Parathyroid adenoma (tissue), 2 donors: ENCODE measurements around the gene FXYD1.

Source experiments
- H2AFZ ChIP-seq: fragments of 300-600 bp; sonication (generic); one replicate; pipeline ENCODE4 v1.7.0; 2017; ENCODE audit warnings: antibody characterized with exemption, mild to moderate bottlenecking
- H3K27ac ChIP-seq: fragments of 300-600 bp; sonication (generic); one replicate; pipeline ENCODE4 v1.7.0; 2017
- H3K27me3 ChIP-seq: fragments of 300-600 bp; sonication (generic); one replicate; pipeline ENCODE4 v1.7.0; 2017; ENCODE audit warnings: low read length; ENCODE audit not compliant: control insufficient read depth, insufficient read depth
- H3K36me3 ChIP-seq: fragments of 300-600 bp; sonication (generic); one replicate; pipeline ENCODE4 v1.7.0; 2017; ENCODE audit warnings: low read length; ENCODE audit not compliant: control insufficient read depth, insufficient read depth
- H3K4me1 ChIP-seq: fragments of 300-600 bp; sonication (generic); one replicate; pipeline ENCODE4 v1.7.0; 2017; ENCODE audit warnings: control low read depth
- H3K4me2 ChIP-seq: fragments of 300-600 bp; sonication (generic); one replicate; pipeline ENCODE4 v1.7.0; 2017; ENCODE audit warnings: low read length
- H3K4me3 ChIP-seq: fragments of 300-600 bp; sonication (generic); one replicate; pipeline ENCODE4 v1.7.0; 2017; ENCODE audit warnings: low read depth, low read length
- H3K79me2 ChIP-seq: fragments of 300-600 bp; sonication (generic); one replicate; pipeline ENCODE4 v1.7.0; 2017; ENCODE audit warnings: control low read depth
- H3K9ac ChIP-seq: fragments of 300-600 bp; sonication (generic); one replicate; pipeline ENCODE4 v1.7.0; 2017; ENCODE audit warnings: mild to moderate bottlenecking
- H3K9me3 ChIP-seq: fragments of 300-600 bp; sonication (generic); one replicate; pipeline ENCODE4 v1.7.0; 2017; ENCODE audit warnings: low read length; ENCODE audit not compliant: control insufficient read depth
- CTCF ChIP-seq: fragments of 300-600 bp; sonication (generic); IDR thresholded peaks from one replicate; pipeline ENCODE4 v1.7.0; 2017; ENCODE audit warnings: antibody characterized with exemption, mild to moderate bottlenecking
- donor health status: primary hyperparathyroidism.

Gene FXYD1

GRCh38 chr19:35112995-35113688 is 25.5 kb upstream of the FXYD1 start:
- H3K4me3 ChIP-seq = no peak overlapping the region
- no peaks in the 10 kb centered on the region for H3K79me2 ChIP-seq
- no peaks in the 10 kb centered on the region for H3K27me3 ChIP-seq
- no peak overlapping the region for H3K9ac ChIP-seq
- no peak overlapping the region for H3K4me2 ChIP-seq
- H3K4me1 ChIP-seq = no peaks in the 10 kb centered on the region
- no peaks in the 10 kb centered on the region for H3K9me3 ChIP-seq
- H3K36me3 ChIP-seq = no peaks in the 10 kb centered on the region
- no peak for TF ChIP-seq CTCF
- no peak overlapping the region for H3K27ac ChIP-seq
- no peak overlapping the region for H2AFZ ChIP-seq

GRCh38 chr19:35114353-35115176 is 24.1 kb upstream of the FXYD1 start:
- H3K4me2 ChIP-seq = peak overlapping the region; percentile 18
- H3K79me2 ChIP-seq = no peaks in the 10 kb centered on the region
- H3K36me3 ChIP-seq = no peaks in the 10 kb centered on the region

GRCh38 chr19:35115177-35115951 is 23.3 kb upstream of the FXYD1 start, which contains the start of gene FXYD3:
FXYD3 (plus strand) TSS chr19:35115823; CDS start chr19:35119377, 3,554 bp downstream.
- no peak within 1 kb of the TSS for H3K4me3 ChIP-seq
- TF ChIP-seq CTCF = no peak

More at GRCh38 chr19:35114353-35115176, 24.1 kb upstream of the FXYD1 start:
- Histone ChIP-seq H3K4me1 (no peaks in the 10 kb centered on the region), H3K27me3 (no peaks in the 10 kb centered on the region), H3K9ac (no peak overlapping the region), H3K27ac (no peak overlapping the region), H3K4me3 (no peak overlapping the region), H2AFZ (peak overlapping the region; percentile 33), H3K9me3 (no peaks in the 10 kb centered on the region)
- peak; percentile 90 for TF ChIP-seq CTCF

GRCh38 chr19:35116072-35116801 is 22.4 kb upstream of the FXYD1 start:
- Histone ChIP-seq H3K36me3 (no peaks in the 10 kb centered on the region), H3K9ac (no peak overlapping the region), H3K4me3 (no peak overlapping the region), H2AFZ (no peak overlapping the region), H3K27me3 (no peaks in the 10 kb centered on the region), H3K79me2 (no peaks in the 10 kb centered on the region), H3K4me2 (no peak overlapping the region), H3K4me1 (no peaks in the 10 kb centered on the region), H3K9me3 (no peaks in the 10 kb centered on the region), H3K27ac (no peak overlapping the region)
- TF ChIP-seq CTCF = no peak

More at GRCh38 chr19:35115177-35115951, 23.3 kb upstream of the FXYD1 start, which contains the start of gene FXYD3:
- Histone ChIP-seq H3K9ac (no peak within 1 kb of the TSS), H3K4me1 (no peaks in the 10 kb centered on the region), H3K36me3 (no peaks in the 10 kb centered on the region), H3K9me3 (no peaks in the 10 kb centered on the region), H3K79me2 (no peaks in the 10 kb centered on the region), H3K4me2 (peak within 1 kb of the TSS; percentile 18), H3K27ac (no peak within 1 kb of the TSS), H3K27me3 (no peaks in the 10 kb centered on the region), H2AFZ (peak within 1 kb of the TSS; percentile 33)
